SIG-M5 treated with dmso at 0.1 percent for 504 hours (cell line): ENCODE measurements around the gene FOXN3.

Experiments used
- DNase-seq: peaks from one replicate; lab custom pipeline; 2025; ENCODE audit not compliant: unreplicated experiment; lab: John Stamatoyannopoulos, UW

The FOXN3 gene

DNA sequence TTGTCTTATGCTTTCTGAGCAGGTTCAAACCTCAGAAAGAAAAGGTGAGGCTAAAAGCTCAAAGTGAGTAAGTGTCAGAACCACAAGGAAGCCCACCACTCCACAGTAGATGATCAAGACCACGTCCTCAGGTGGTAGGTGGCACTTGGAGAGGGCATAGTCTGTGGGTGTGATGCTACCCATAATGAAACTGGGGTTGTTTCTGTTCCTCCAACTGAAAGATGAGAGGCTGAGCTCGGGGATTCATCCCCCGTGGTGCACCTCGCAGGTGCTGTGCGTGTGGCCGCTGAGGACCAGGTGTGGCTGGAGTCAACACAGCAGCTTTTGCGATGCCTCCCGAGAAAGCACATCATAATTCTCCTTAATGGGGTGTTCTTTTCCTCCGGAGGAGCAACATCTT lies 306.9 kb downstream of the FOXN3 start:
- DNase-seq: no peak

- DNase-seq: no peak
Measured at GRCh38 chr14:89108608-89109007, 308.4 kb downstream of the FOXN3 start.

GRCh38 chr14:89107626-89108025 lies 309.4 kb downstream of the FOXN3 start:
- DNase-seq: no peak
